Peyer's patch (tissue), 4 donors: ENCODE data around the gene ARHGEF2. TPM values are rescaled to one million over a fixed set of nuclear protein-coding genes. Genes with fewer than 3 reads are reported as not detected.

Source experiments
- DNase-seq, 3 donors: peaks; one replicate each; pipeline ENCODE4 v3.0.0-alpha.2; 2017 to 2019
- H3K27ac ChIP-seq, 4 donors: fragments of 200-600 bp; sonication (generic); one replicate each; pipeline ENCODE4 v1.5.1; 2016 to 2019
- H3K27me3 ChIP-seq, 2 donors: fragments of 200-600 bp; sonication (generic); one replicate each; pipeline ENCODE4 v1.5.1; 2019
- H3K36me3 ChIP-seq, 3 donors: fragments of 200-600 bp; sonication (generic); one replicate each; pipeline ENCODE4 v1.5.1; 2016 to 2019
- H3K4me1 ChIP-seq, 4 donors: fragments of 200-600 bp; sonication (generic); one replicate each; pipeline ENCODE4 v1.5.1; 2016 to 2019
- H3K4me3 ChIP-seq, 4 donors: fragments of 200-600 bp; sonication (generic); 1 replicate in 3 of 4; 2 replicates in 1 of 4; pipeline ENCODE4 v1.5.1; 2016 to 2019; ENCODE audit warnings: mild to moderate bottlenecking in 1 of 4
- H3K9me3 ChIP-seq, 4 donors: fragments of 200-600 bp; sonication (generic); one replicate each; pipeline ENCODE4 v1.5.1; 2016 to 2019; ENCODE audit warnings: mild to moderate bottlenecking in 1 of 4
- POLR2A ChIP-seq, 2 donors: fragments of 450-650 bp; IDR thresholded peaks; one replicate each; pipeline ENCODE4 v1.5.1; 2017; ENCODE audit warnings: antibody characterized with exemption in 2 of 2, mild to moderate bottlenecking in 2 of 2, moderate library complexity in 2 of 2
- total RNA-seq, 4 donors: library from RNA; depleted of rRNA; stranded (reverse); fragments of >200 nt; gene quantifications; one replicate each; pipeline ENCODE4 v1.1.0, GENCODE V29; 2016
- TF ChIP-seq, protein P1 (sequence below), 6 experiments: fragments of 450-650 bp in 4 of 6; fragments of 200-600 bp in 2 of 6; sonication (generic) in 1 of 6; IDR thresholded peaks; one replicate each; pipeline ENCODE4 v1.5.1; 2017 to 2019; ENCODE audit warnings: antibody characterized with exemption in 6 of 6, mild to moderate bottlenecking in 3 of 6, moderate library complexity in 1 of 6

The ARHGEF2 gene
- total RNA-seq, 4 donors from 2014 or later = 101 to 239 (median 149) TPM

DNA sequence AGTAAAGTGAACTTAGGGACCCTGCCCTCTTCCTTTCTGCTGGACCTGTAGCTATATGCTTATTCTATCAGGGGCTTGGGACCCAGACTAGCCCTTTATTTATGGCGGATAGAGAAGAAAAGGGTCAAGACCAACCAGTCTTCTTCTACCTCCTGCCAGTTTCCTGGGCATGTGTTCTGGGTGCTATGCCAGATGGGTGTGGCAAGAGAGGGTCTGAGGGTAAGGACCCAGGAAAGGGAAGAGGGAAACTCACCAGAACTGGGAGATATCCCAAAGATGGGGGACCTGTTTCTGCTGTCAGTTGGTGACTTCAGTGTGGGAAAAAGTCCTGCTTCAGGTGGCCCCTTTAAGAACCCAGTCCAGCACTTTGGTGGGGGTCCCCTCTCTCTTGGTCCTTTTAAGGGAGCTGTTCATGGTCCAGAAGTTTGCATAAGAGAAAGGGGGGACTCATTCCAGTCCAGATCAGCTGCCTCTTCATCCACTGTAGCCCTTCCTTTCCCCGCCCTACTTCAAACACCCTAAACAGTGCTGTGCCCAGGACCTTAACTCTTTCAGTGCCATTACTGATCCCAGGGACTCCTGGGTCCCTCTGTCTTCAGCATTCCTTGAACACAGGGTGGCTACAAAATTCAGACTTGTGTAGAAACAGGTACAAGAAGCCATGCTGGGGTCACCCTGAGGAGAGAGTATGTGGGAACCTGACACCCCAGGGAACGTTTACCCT lies 24.0 kb upstream of the ARHGEF2 start:
- Histone ChIP-seq H3K27ac (peak overlapping the region in 3 of 4 donors; percentile 75 to 87 (median 84)), H3K4me3 (peak overlapping the region in 2 of 4 donors; percentile 45 to 50), H3K4me1 (peaks cover 0 to 4% (median 0%) of the 10 kb centered on the region in 4 donors), H3K27me3 (no peaks in the 10 kb centered on the region), H3K36me3 (peaks cover 0 to 4% (median 0%) of the 10 kb centered on the region in 3 donors), H3K9me3 (no peaks in the 10 kb centered on the region)
- no peak for TF ChIP-seq POLR2A (IDR thresholded peaks at IDR 0.05)
- TF ChIP-seq, protein P1, sequence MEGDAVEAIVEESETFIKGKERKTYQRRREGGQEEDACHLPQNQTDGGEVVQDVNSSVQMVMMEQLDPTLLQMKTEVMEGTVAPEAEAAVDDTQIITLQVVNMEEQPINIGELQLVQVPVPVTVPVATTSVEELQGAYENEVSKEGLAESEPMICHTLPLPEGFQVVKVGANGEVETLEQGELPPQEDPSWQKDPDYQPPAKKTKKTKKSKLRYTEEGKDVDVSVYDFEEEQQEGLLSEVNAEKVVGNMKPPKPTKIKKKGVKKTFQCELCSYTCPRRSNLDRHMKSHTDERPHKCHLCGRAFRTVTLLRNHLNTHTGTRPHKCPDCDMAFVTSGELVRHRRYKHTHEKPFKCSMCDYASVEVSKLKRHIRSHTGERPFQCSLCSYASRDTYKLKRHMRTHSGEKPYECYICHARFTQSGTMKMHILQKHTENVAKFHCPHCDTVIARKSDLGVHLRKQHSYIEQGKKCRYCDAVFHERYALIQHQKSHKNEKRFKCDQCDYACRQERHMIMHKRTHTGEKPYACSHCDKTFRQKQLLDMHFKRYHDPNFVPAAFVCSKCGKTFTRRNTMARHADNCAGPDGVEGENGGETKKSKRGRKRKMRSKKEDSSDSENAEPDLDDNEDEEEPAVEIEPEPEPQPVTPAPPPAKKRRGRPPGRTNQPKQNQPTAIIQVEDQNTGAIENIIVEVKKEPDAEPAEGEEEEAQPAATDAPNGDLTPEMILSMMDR (IDR thresholded peaks at IDR 0.05) = no peak
- DNase-seq = no peak

DNA sequence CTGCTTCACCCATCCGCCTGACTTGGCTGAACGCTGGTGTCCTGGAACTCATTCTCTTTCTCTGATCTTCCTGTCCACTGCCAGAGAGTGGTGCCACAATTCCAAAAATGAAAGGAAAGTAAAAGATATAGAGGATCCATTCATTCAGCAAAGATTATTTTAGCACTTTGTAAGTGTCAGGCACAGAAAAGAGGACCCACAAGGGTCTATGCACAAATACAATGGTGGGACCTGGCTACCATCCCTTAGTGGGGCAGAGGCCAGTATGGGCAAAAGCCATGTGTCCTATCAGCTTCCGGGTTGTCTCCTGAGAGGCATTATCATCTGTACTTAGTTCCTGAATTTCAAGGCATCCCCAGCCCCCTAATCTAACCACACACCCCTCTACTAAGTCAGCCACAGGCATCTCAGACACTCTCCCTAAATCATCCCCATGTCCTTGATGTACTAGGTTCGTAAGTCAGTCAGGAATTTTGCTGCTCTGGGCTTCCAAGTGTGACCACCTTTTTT lies 23.4 kb upstream of the ARHGEF2 start:
- H3K9me3 ChIP-seq = no peaks in the 10 kb centered on the region
- peaks cover 0 to 1% (median 0%) of the 10 kb centered on the region in 3 donors for H3K36me3 ChIP-seq
- no peaks in the 10 kb centered on the region for H3K27me3 ChIP-seq
- peak overlapping the region in 2 of 4 donors; percentile 45 to 50 for H3K4me3 ChIP-seq
- DNase-seq = no peak
- TF ChIP-seq, protein P1 (IDR thresholded peaks at IDR 0.05) = no peak
- no peak for TF ChIP-seq POLR2A (IDR thresholded peaks at IDR 0.05)
- H3K27ac ChIP-seq = peak overlapping the region in 3 of 4 donors; percentile 68 to 87 (median 75)
- peaks cover 0 to 4% (median 0%) of the 10 kb centered on the region in 4 donors for H3K4me1 ChIP-seq

DNA sequence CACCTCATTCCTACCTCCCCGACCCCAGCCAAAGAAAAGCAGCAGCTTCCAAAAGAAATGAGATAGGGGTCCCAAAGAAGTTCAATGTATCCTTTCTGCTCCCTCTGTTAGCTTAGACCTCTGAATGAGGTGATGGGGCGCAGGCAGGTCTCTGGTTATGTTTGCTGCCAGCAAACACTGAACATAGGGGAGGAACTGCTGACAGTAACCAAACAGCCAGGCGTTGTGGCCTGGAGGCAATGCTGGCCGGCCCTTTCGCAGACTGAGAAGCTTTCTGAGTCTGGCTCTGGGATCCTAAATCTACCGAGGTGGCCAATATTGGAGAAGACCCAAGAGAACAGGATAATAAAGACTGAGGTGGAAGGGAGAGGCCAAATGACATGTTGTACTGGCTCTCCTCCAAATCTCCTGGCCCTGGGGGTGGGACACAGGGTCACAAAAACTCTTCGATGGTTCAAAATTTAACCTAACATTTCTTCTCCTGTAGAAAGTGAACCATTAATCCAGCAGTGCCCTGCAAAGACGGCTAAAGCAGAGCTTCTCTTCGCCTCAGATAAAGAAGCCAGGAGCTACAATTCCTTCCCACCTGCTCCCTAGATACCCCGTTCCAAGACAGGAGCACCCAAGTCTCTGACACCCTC lies 22.8 kb upstream of the ARHGEF2 start:
- Histone ChIP-seq H3K4me1 (peaks cover 0 to 4% (median 0%) of the 10 kb centered on the region in 4 donors), H3K27ac (peak overlapping the region in 3 of 4 donors; percentile 68 to 87 (median 75)), H3K9me3 (no peaks in the 10 kb centered on the region), H3K27me3 (no peaks in the 10 kb centered on the region), H3K4me3 (peak overlapping the region in 2 of 4 donors; percentile 45 to 50), H3K36me3 (no peaks in the 10 kb centered on the region)
- no peak for DNase-seq
- TF ChIP-seq POLR2A (IDR thresholded peaks at IDR 0.05) = no peak
- TF ChIP-seq, protein P1 (IDR thresholded peaks at IDR 0.05) = no peak

DNA sequence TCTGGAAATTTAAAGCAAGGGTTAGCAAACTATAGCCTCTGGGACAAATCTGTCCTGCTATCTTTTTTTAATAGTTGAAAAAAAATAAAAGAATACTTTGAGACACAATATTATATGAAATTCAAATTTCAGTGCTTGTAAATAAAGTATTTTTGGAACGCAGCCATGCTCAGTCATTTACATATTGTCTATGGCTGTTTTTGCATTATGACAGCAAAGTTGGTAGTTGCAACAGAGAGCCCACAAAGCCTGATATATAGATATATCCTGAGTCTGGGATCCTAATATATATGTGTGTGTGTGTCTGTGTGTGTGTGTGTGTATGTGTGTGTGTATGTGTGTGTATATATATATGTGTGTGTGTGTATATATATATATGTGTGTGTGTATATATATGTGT lies 21.6 kb upstream of the ARHGEF2 start:
- no peaks in the 10 kb centered on the region for H3K27me3 ChIP-seq
- no peak for TF ChIP-seq POLR2A (IDR thresholded peaks at IDR 0.05)
- peaks cover 0 to 4% (median 0%) of the 10 kb centered on the region in 4 donors for H3K4me1 ChIP-seq
- H3K27ac ChIP-seq = no peak overlapping the region
- H3K36me3 ChIP-seq = no peaks in the 10 kb centered on the region
- no peaks in the 10 kb centered on the region for H3K9me3 ChIP-seq
- no peak overlapping the region for H3K4me3 ChIP-seq
- no peak for DNase-seq

DNA sequence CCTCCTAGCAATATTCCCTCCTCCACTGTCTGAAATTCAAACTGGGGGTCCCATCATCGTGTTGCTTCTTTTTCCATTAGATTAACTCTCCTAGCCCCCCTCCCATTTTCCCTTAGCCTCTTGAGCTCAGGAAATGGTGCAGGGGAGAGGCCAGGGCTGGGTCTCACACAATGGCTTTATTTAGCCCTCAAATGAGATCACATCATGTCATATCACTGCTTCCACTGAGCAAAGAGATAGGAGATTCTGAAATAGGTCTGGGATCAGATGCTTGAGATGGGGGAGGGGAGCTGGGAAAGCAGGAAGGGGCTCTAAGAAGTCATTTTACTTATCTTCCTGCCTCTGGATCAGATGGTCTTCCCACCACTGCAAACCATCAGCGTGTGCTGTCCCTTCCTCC lies 17.8 kb upstream of the ARHGEF2 start:
- H3K9me3 ChIP-seq = no peaks in the 10 kb centered on the region
- H3K27me3 ChIP-seq = no peaks in the 10 kb centered on the region
- TF ChIP-seq, protein P1 (IDR thresholded peaks at IDR 0.05) = no peak
- no peak overlapping the region for H3K4me3 ChIP-seq
- DNase-seq = no peak
- no peak overlapping the region for H3K27ac ChIP-seq
- H3K4me1 ChIP-seq = peaks cover 0 to 4% (median 0%) of the 10 kb centered on the region in 4 donors
- H3K36me3 ChIP-seq = no peaks in the 10 kb centered on the region

DNA sequence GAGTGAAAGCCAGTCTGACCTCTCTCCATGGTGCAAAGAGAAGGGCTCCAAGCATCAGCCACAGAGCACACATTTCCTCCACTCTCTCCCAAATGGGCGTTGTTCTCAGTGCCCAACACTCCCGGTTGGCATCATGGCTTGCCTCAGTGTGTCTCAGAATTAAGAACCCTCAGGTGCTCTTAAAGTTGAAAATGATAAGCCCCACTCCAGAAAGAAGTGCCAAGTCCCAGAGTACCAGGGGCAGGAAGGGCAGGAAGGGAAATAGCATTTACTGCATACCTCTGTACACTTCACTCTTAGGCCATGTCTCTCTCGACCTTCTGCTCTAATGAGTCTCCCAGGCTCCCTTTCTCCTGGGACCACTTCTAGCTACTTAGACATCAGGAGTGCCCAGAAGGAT lies 15.2 kb upstream of the ARHGEF2 start:
- no peak overlapping the region for H3K4me3 ChIP-seq
- no peak overlapping the region for H3K27ac ChIP-seq
- no peaks in the 10 kb centered on the region for H3K27me3 ChIP-seq
- no peak for DNase-seq
- no peaks in the 10 kb centered on the region for H3K36me3 ChIP-seq
- H3K9me3 ChIP-seq = no peaks in the 10 kb centered on the region
- peaks cover 0 to 12% (median 8%) of the 10 kb centered on the region in 4 donors for H3K4me1 ChIP-seq
- TF ChIP-seq, protein P1 (IDR thresholded peaks at IDR 0.05) = no peak
- no peak for TF ChIP-seq POLR2A (IDR thresholded peaks at IDR 0.05)
